ENCODE results near the gene KLF11.

KLF11 gene

DNA sequence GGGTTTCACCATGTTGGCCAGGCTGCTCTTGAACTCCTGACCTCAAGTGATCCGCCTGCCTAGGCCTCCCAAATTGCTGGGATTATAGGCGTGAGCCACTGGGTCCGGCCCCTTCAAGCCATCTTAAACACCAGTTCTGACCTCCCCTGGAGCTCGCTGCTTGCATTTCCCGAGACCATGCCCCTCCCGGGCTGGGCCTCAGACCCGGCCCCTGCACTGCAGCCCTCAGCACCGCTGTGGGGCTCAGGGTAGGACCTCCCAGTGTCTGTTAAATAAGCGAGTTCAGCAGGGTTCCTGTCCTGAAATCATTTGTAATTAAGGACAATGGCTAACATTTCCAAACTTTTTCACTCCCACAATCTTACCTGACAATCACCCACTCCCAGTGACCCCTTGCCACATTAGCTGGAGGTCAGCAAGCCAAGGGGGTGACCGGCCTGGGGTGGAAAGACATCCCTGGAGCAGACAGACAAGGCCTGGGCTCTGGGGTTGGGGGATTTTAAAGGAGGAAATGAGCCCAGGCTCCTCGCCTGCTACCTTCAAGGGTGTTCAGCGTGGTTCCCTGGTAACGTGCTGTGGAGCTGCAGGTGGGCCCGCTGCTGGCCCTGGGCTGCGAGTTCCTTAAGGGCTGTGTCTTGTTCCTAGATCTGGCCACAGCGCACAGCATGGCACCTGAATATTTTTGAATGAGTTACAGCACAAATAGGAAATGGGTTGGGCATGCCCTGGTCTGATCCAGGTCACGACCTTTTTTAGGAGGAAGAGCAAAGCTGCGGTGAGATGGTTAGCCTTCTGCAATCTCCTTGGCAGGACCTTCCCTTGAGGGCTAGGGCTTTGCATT, 21.8 kb downstream of the KLF11 start:
- no peak for TF ChIP-seq MAX (IDR thresholded peaks at IDR 0.05)
- TF ChIP-seq RAD21 (IDR thresholded peaks at IDR 0.05; ENCODE audit: low read depth), result no peak
- TF ChIP-seq TAF1 (IDR thresholded peaks at IDR 0.05; ENCODE audit: low read depth), result no peak
- no peak for TF ChIP-seq ZBTB7A (IDR thresholded peaks at IDR 0.05; ENCODE audit: low read depth)
- TF ChIP-seq, protein P1, sequence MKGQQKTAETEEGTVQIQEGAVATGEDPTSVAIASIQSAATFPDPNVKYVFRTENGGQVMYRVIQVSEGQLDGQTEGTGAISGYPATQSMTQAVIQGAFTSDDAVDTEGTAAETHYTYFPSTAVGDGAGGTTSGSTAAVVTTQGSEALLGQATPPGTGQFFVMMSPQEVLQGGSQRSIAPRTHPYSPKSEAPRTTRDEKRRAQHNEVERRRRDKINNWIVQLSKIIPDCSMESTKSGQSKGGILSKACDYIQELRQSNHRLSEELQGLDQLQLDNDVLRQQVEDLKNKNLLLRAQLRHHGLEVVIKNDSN (IDR thresholded peaks at IDR 0.05), result no peak

GRCh38 chr2:10065773-10066055, 22.4 kb downstream of the KLF11 start:
- TF ChIP-seq RAD21 (IDR thresholded peaks at IDR 0.05; ENCODE audit: low read depth) (no peak), TCF12 (IDR thresholded peaks at IDR 0.05; ENCODE audit: low read depth) (no peak), EP300 (IDR thresholded peaks at IDR 0.05; ENCODE audit: borderline replicate concordance) (no peak), CEBPB (IDR thresholded peaks at IDR 0.05) (no peak), EGR1 (IDR thresholded peaks at IDR 0.05) (no peak), TEAD4 (IDR thresholded peaks at IDR 0.05) (no peak), TAF1 (IDR thresholded peaks at IDR 0.05; ENCODE audit: low read depth) (no peak), NFIC (IDR thresholded peaks at IDR 0.05) (no peak), MAX (IDR thresholded peaks at IDR 0.05) (no peak), CREB1 (IDR thresholded peaks at IDR 0.05; ENCODE audit: low read depth) (no peak), REST (IDR thresholded peaks at IDR 0.05; ENCODE audit: low read depth) (no peak)
- TF ChIP-seq, protein P1 (IDR thresholded peaks at IDR 0.05), result no peak

GRCh38 chr2:10067330-10067729, 24.0 kb downstream of the KLF11 start:
- TF ChIP-seq YY1 (IDR thresholded peaks at IDR 0.05; ENCODE audit: low read depth), result no peak
- TF ChIP-seq, protein P1 (IDR thresholded peaks at IDR 0.05), result no peak

DNA sequence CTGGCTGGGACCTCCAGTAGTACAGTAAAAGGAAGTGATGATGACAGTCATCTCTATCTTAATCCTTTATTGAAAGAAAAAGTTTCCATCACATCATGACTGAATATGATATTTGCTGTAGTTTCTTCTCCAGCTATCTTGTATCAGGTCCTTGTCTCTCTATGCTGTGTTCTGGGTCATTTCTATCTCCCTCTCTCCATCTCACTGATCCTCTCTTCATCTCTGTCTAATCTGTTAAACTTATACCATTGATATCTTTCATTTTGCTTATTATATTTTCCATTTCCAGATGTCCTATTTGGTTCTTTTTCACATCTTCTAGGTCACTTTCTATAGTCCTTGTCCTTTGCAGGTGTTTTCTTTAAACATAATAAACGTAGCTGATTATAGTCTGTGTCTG, 24.5 kb downstream of the KLF11 start:
- no peak for TF ChIP-seq TAF1 (IDR thresholded peaks at IDR 0.05; ENCODE audit: low read depth)
- TF ChIP-seq CEBPB (IDR thresholded peaks at IDR 0.05), result no peak
- no peak for TF ChIP-seq REST (IDR thresholded peaks at IDR 0.05; ENCODE audit: low read depth)
- TF ChIP-seq EP300 (IDR thresholded peaks at IDR 0.05; ENCODE audit: borderline replicate concordance), result no peak
- TF ChIP-seq RAD21 (IDR thresholded peaks at IDR 0.05; ENCODE audit: low read depth), result no peak
- TF ChIP-seq TCF12 (IDR thresholded peaks at IDR 0.05; ENCODE audit: low read depth), result no peak
- no peak for TF ChIP-seq CREB1 (IDR thresholded peaks at IDR 0.05; ENCODE audit: low read depth)
- TF ChIP-seq ZBTB7A (IDR thresholded peaks at IDR 0.05; ENCODE audit: low read depth), result no peak
- no peak for TF ChIP-seq YY1 (IDR thresholded peaks at IDR 0.05; ENCODE audit: low read depth)
- TF ChIP-seq EGR1 (IDR thresholded peaks at IDR 0.05), result no peak
- TF ChIP-seq NFIC (IDR thresholded peaks at IDR 0.05), result no peak
- no peak for TF ChIP-seq TEAD4 (IDR thresholded peaks at IDR 0.05)
- no peak for TF ChIP-seq MAX (IDR thresholded peaks at IDR 0.05)
- TF ChIP-seq, protein P1 (IDR thresholded peaks at IDR 0.05), result no peak

DNA sequence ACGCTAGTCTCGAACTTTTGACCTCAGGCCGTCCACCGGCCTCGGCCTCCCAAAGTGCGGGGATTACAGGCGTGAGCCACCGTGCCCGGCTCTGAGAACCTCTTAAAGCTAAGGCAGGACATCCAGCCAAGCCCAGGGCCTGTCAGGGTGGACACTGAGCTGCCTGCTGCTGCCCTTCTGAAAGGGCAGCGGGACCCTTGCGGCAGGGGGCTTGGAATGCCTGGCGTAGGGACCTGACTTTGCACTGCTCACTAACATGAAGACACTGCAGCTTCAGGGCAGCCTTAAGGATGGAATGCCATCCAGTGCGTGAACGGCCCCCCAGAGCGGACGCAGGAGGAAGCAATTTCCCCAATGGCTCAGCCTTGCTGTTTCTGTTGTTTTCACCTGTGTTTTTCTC, 27.8 kb downstream of the KLF11 start:
- TF ChIP-seq EGR1 (IDR thresholded peaks at IDR 0.05), result no peak
- TF ChIP-seq TEAD4 (IDR thresholded peaks at IDR 0.05), result no peak
- TF ChIP-seq MAX (IDR thresholded peaks at IDR 0.05), result no peak
- no peak for TF ChIP-seq EP300 (IDR thresholded peaks at IDR 0.05; ENCODE audit: borderline replicate concordance)
- TF ChIP-seq YY1 (IDR thresholded peaks at IDR 0.05; ENCODE audit: low read depth), result no peak
- TF ChIP-seq, protein P1 (IDR thresholded peaks at IDR 0.05), result no peak
- no peak for TF ChIP-seq TCF12 (IDR thresholded peaks at IDR 0.05; ENCODE audit: low read depth)
- TF ChIP-seq CEBPB (IDR thresholded peaks at IDR 0.05), result no peak
- TF ChIP-seq ZBTB7A (IDR thresholded peaks at IDR 0.05; ENCODE audit: low read depth), result no peak
- TF ChIP-seq TAF1 (IDR thresholded peaks at IDR 0.05; ENCODE audit: low read depth), result no peak
- TF ChIP-seq REST (IDR thresholded peaks at IDR 0.05; ENCODE audit: low read depth), result no peak
- no peak for TF ChIP-seq FOXM1 (IDR thresholded peaks at IDR 0.05; ENCODE audit: borderline replicate concordance, low read depth)
- no peak for TF ChIP-seq CREB1 (IDR thresholded peaks at IDR 0.05; ENCODE audit: low read depth)
- TF ChIP-seq NFIC (IDR thresholded peaks at IDR 0.05), result no peak
